ENCODE data around the gene FAM111B.

The FAM111B gene

GRCh38 chr11:59173964-59174663 lies 67.1 kb downstream of the FAM111B start:
- H3K4me3 ChIP-seq (ENCODE audit: low read depth, low read length), result no peak overlapping the region
- no peak for DNase-seq (ENCODE audit: low read depth)
- TF ChIP-seq MYC (IDR thresholded peaks at IDR 0.05; ENCODE audit: low read depth, low read length) (no peak), CTCF (IDR thresholded peaks at IDR 0.05; ENCODE audit: low read depth, low read length) (no peak), MAX (IDR thresholded peaks at IDR 0.05; ENCODE audit: low read depth, low read length) (no peak), POLR2A (IDR thresholded peaks at IDR 0.05; ENCODE audit: extremely low read depth, insufficient read length) (no peak)

GRCh38 chr11:59174664-59175033 lies 67.6 kb downstream of the FAM111B start:
- H3K4me3 ChIP-seq (ENCODE audit: low read depth, low read length), result no peak overlapping the region
- TF ChIP-seq MYC (IDR thresholded peaks at IDR 0.05; ENCODE audit: low read depth, low read length) (no peak), CTCF (IDR thresholded peaks at IDR 0.05; ENCODE audit: low read depth, low read length) (no peak), POLR2A (IDR thresholded peaks at IDR 0.05; ENCODE audit: extremely low read depth, insufficient read length) (no peak)
- DNase-seq (ENCODE audit: low read depth), result no peak

- TF ChIP-seq MAX (IDR thresholded peaks at IDR 0.05; ENCODE audit: low read depth, low read length), result no peak
- no peak for TF ChIP-seq CTCF (IDR thresholded peaks at IDR 0.05; ENCODE audit: low read depth, low read length)
- TF ChIP-seq MYC (IDR thresholded peaks at IDR 0.05; ENCODE audit: low read depth, low read length), result no peak
- no peak for TF ChIP-seq POLR2A (IDR thresholded peaks at IDR 0.05; ENCODE audit: extremely low read depth, insufficient read length)
- H3K4me3 ChIP-seq (ENCODE audit: low read depth, low read length), result no peak overlapping the region
- DNase-seq (ENCODE audit: low read depth), result no peak
These were observed 68.1 kb downstream of the FAM111B start for GRCh38 chr11:59175091-59175501.

- TF ChIP-seq MYC (IDR thresholded peaks at IDR 0.05; ENCODE audit: low read depth, low read length) (no peak), POLR2A (IDR thresholded peaks at IDR 0.05; ENCODE audit: extremely low read depth, insufficient read length) (no peak), CTCF (IDR thresholded peaks at IDR 0.05; ENCODE audit: low read depth, low read length) (no peak), MAX (IDR thresholded peaks at IDR 0.05; ENCODE audit: low read depth, low read length) (no peak)
- DNase-seq (ENCODE audit: low read depth), result no peak
- no peak overlapping the region for H3K4me3 ChIP-seq (ENCODE audit: low read depth, low read length)
These were observed 69.3 kb downstream of the FAM111B start for GRCh38 chr11:59176330-59176729.

Data from NB4 (cell line).